MCF 10A (cell line): Measurements from ENCODE around the gene TIAM2. TPM values are rescaled to one million over a fixed set of nuclear protein-coding genes. Genes with fewer than 3 reads are reported as not detected.
"Not testable (repeated sequence)": the region's sequence is repeated elsewhere in the genome, so short reads cannot be mapped to it uniquely, and the experiment has no call there.

Source experiments
- BruUV-seq: library from RNA; stranded (reverse); fragments of 400-500 nt; replicated peaks from 2 replicates; lab custom pipeline; 2021; lab: Mats Ljungman, UMichigan
- CTCF ChIA-PET: fragments of 300-600 bp; sonication (Branson Sonifier 250); formaldehyde crosslinking; extraction: SDS; loops from one replicate; lab custom pipeline; 2021; ENCODE audit warnings: antibody characterized with exemption, inconsistent platforms; lab: Yijun Ruan, JAX
- POLR2A ChIA-PET: fragments of 300-600, 350-650 bp; sonication (Branson Sonifier 250); formaldehyde crosslinking; extraction: SDS; loops from one replicate; lab custom pipeline; 2020; ENCODE audit warnings: antibody characterized with exemption, inconsistent platforms; lab: Yijun Ruan, JAX
- DNase-seq: peaks from one replicate; pipeline ENCODE4 v3.0.0-alpha.2; 2018; ENCODE audit not compliant: unreplicated experiment
- H3K27ac Mint-ChIP-seq: one replicate; pipeline ENCODE4 v1.8.0; 2022; ENCODE audit warnings: mild to moderate bottlenecking, low read depth, mixed read lengths; ENCODE audit not compliant: unreplicated experiment
- H3K27me3 Mint-ChIP-seq: one replicate; pipeline ENCODE4 v1.8.0; 2022; ENCODE audit warnings: mixed read lengths; ENCODE audit not compliant: insufficient read depth, unreplicated experiment
- H3K36me3 Mint-ChIP-seq: one replicate; pipeline ENCODE4 v1.8.0; 2022; ENCODE audit warnings: mild to moderate bottlenecking, moderate library complexity, mixed read lengths; ENCODE audit not compliant: insufficient read depth, unreplicated experiment
- H3K4me1 Mint-ChIP-seq: one replicate; pipeline ENCODE4 v1.8.0; 2022; ENCODE audit warnings: mixed read lengths; ENCODE audit not compliant: insufficient read depth, unreplicated experiment
- H3K4me3 Mint-ChIP-seq: one replicate; pipeline ENCODE4 v1.8.0; 2022; ENCODE audit warnings: mild to moderate bottlenecking, moderate library complexity, mixed read lengths; ENCODE audit not compliant: unreplicated experiment
- H3K9me3 Mint-ChIP-seq: one replicate; pipeline ENCODE4 v1.8.0; 2022; ENCODE audit warnings: mixed read lengths; ENCODE audit not compliant: unreplicated experiment
- CTCF ChIP-seq: fragments of 200-600 bp; IDR thresholded peaks from one replicate; pipeline ENCODE4 v1.8.0; 2022; ENCODE audit warnings: antibody characterized with exemption, mild to moderate bottlenecking; ENCODE audit not compliant: unreplicated experiment
- intact Hi-C: fragments of 100-400 bp; cut with micrococcal nuclease; formaldehyde crosslinking; loops from 2 replicates; pipeline ENCODE4 v1.14.1; 2022
- total RNA-seq: library from RNA; stranded (reverse); gene quantifications from 2 replicates; pipeline ENCODE4 v1.2.3, GENCODE V29; 2022

Gene TIAM2
- total RNA-seq, 1 experiment from 2014 or later: 3.1 TPM

GRCh38 chr6:155116571-155116910, 121.4 kb downstream of the TIAM2 start:
- ChIA-PET POLR2A (no interaction called here), CTCF (interaction anchor here (1.0 kb wide), 1 partner anchor 12 kb away, joined by 5 read pairs; no protein-coding TSS in a partner anchor)
- no peak for DNase-seq
- no peak overlapping the region for H3K27ac Mint-ChIP-seq
- peaks cover 9% of the 10 kb centered on the region for H3K4me1 Mint-ChIP-seq
- peaks cover 4% of the 10 kb centered on the region for H3K36me3 Mint-ChIP-seq
- no peak for TF ChIP-seq CTCF
- no peaks in the 10 kb centered on the region for H3K9me3 Mint-ChIP-seq
- BruUV-seq: no TSS peak
- H3K4me3 Mint-ChIP-seq: no peak overlapping the region
- intact Hi-C loops: no loop called here
- peaks cover 21% of the 10 kb centered on the region for H3K27me3 Mint-ChIP-seq

DNA sequence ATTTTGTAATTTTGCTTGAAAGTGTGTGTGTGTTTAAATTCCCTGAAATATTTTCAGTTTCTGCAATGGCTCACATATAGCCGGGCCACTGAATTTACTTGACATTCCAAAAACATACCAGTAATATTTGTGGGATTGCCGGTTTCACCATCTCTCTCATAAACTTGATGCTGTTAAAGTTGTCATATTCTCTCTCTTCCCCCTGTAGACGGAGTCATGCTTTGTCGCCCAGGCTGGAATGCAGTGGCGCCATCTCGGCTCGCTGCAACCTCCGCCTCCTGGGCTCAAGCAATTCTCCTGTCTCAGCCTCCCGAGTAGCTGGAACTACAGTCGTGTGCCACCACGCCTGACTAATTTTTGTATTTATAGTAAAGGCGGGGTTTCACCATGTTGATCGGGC, 122.1 kb downstream of the TIAM2 start:
- Mint-ChIP-seq H3K9me3 (no peaks in the 10 kb centered on the region), H3K27me3 (peaks cover 14% of the 10 kb centered on the region), H3K36me3 (peaks cover 4% of the 10 kb centered on the region), H3K4me3 (no peak overlapping the region), H3K4me1 (peaks cover 9% of the 10 kb centered on the region), H3K27ac (no peak overlapping the region)
- TF ChIP-seq CTCF: no peak
- ChIA-PET CTCF (interaction anchor here (1.0 kb wide), 2 partner anchors 11 to 189 kb away, joined by 3 to 5 read pairs; no protein-coding TSS in a partner anchor), POLR2A (no interaction called here)
- peak; percentile 38 for DNase-seq
- no TSS peak for BruUV-seq
- intact Hi-C loops: no loop called here

DNA sequence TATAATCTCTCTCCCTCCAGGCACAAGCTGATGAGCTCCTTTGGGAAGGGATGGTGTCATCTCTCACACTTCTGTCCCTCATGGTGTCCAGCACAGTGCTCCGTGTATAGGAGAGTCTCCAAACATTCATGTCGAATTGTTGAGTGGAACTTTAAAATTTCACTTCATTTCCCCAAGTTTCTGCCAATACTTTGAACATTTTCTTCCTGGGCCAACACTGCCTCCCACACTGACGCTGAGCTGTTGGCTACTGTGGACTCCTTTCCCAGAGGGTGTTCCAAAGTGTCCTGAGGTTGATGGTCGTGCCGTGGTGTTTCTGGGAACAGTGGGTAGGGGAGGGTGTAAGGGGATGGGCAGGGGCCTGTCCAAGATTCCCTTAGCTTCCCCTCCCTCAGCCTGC, 122.7 kb downstream of the TIAM2 start:
- Mint-ChIP-seq H3K27me3 (peaks cover 9% of the 10 kb centered on the region), H3K27ac (no peak overlapping the region), H3K36me3 (peaks cover 4% of the 10 kb centered on the region), H3K4me3 (no peak overlapping the region), H3K4me1 (peaks cover 9% of the 10 kb centered on the region), H3K9me3 (no peaks in the 10 kb centered on the region)
- no peak for TF ChIP-seq CTCF
- ChIA-PET POLR2A (no interaction called here), CTCF (interaction anchor here (1.0 kb wide), 1 partner anchor 190 kb away, joined by 3 read pairs; no protein-coding TSS in a partner anchor)
- BruUV-seq: no TSS peak
- intact Hi-C loops: no loop called here
- no peak for DNase-seq

GRCh38 chr6:155119201-155119600, 124.1 kb downstream of the TIAM2 start:
- H3K4me1 Mint-ChIP-seq, BruUV-seq, H3K27ac Mint-ChIP-seq, H3K36me3 Mint-ChIP-seq, H3K4me3 Mint-ChIP-seq, DNase-seq, CTCF ChIA-PET, H3K9me3 Mint-ChIP-seq, POLR2A ChIA-PET, intact Hi-C loops, H3K27me3 Mint-ChIP-seq: not testable (repeated sequence)

- ChIA-PET POLR2A (no interaction called here), CTCF (no interaction called here)
- BruUV-seq: no TSS peak
- TF ChIP-seq CTCF: no peak
- Mint-ChIP-seq H3K9me3 (no peaks in the 10 kb centered on the region), H3K4me3 (no peak overlapping the region), H3K4me1 (peaks cover 9% of the 10 kb centered on the region), H3K27me3 (no peaks in the 10 kb centered on the region), H3K27ac (no peak overlapping the region), H3K36me3 (peaks cover 10% of the 10 kb centered on the region)
- intact Hi-C loops: no loop called here
- no peak for DNase-seq
Measured at GRCh38 chr6:155120034-155120433, 124.9 kb downstream of the TIAM2 start.
